ENCODE measurements around the gene TSHZ1. TPM values are rescaled to one million over a fixed set of nuclear protein-coding genes. Genes with fewer than 3 reads are reported as not detected.

Gene TSHZ1
- total RNA-seq, 1 donor: 13.4 TPM

- peak; percentile 15 for TF ChIP-seq CTCF (IDR thresholded peaks at IDR 0.05; ENCODE audit: insufficient read depth, low read depth, low read length)
- no peak overlapping the region for H3K4me3 ChIP-seq (ENCODE audit: low read depth, low read length)
- DNase-seq (ENCODE audit: low read depth): peak; percentile 7
Observed at GRCh38 chr18:75309564-75309963, 99.0 kb downstream of the TSHZ1 start.

GRCh38 chr18:75314117-75314516, 103.5 kb downstream of the TSHZ1 start:
- no peak for DNase-seq (ENCODE audit: low read depth)
- peak; percentile 21 for TF ChIP-seq CTCF (IDR thresholded peaks at IDR 0.05; ENCODE audit: insufficient read depth, low read depth, low read length)
- H3K4me3 ChIP-seq (ENCODE audit: low read depth, low read length): no peak overlapping the region

GRCh38 chr18:75314606-75315005, 104.0 kb downstream of the TSHZ1 start:
- no peak for DNase-seq (ENCODE audit: low read depth)
- no peak for TF ChIP-seq CTCF (IDR thresholded peaks at IDR 0.05; ENCODE audit: insufficient read depth, low read depth, low read length)
- H3K4me3 ChIP-seq (ENCODE audit: low read depth, low read length): no peak overlapping the region

- DNase-seq (ENCODE audit: low read depth): no peak
- no peak overlapping the region for H3K4me3 ChIP-seq (ENCODE audit: low read depth, low read length)
- TF ChIP-seq CTCF (IDR thresholded peaks at IDR 0.05; ENCODE audit: insufficient read depth, low read depth, low read length): no peak
Observed at GRCh38 chr18:75316223-75316622, 105.6 kb downstream of the TSHZ1 start.

GRCh38 chr18:75316826-75317225, 106.2 kb downstream of the TSHZ1 start:
- no peak for TF ChIP-seq CTCF (IDR thresholded peaks at IDR 0.05; ENCODE audit: insufficient read depth, low read depth, low read length)
- H3K4me3 ChIP-seq (ENCODE audit: low read depth, low read length): no peak overlapping the region
- DNase-seq (ENCODE audit: low read depth): no peak

GRCh38 chr18:75317300-75317699, 106.7 kb downstream of the TSHZ1 start:
- no peak overlapping the region for H3K4me3 ChIP-seq (ENCODE audit: low read depth, low read length)
- no peak for DNase-seq (ENCODE audit: low read depth)
- no peak for TF ChIP-seq CTCF (IDR thresholded peaks at IDR 0.05; ENCODE audit: insufficient read depth, low read depth, low read length)

- no peak for DNase-seq (ENCODE audit: low read depth)
- H3K4me3 ChIP-seq (ENCODE audit: low read depth, low read length): no peak overlapping the region
- TF ChIP-seq CTCF (IDR thresholded peaks at IDR 0.05; ENCODE audit: insufficient read depth, low read depth, low read length): no peak
Observed at GRCh38 chr18:75317703-75318102, 107.1 kb downstream of the TSHZ1 start.

Data from fibroblast of villous mesenchyme (primary cell).